ENCODE results near the gene VRK3.

- TF ChIP-seq CTCF (IDR thresholded peaks at IDR 0.05) (no peak), POLR2AphosphoS5 (IDR thresholded peaks at IDR 0.05) (no peak), POLR2A (IDR thresholded peaks at IDR 0.05) (no peak), EP300 (IDR thresholded peaks at IDR 0.05) (no peak)
Measured at GRCh38 chr19:50024719-50025021, 502 bp downstream of the VRK3 start.

Data from upper lobe of left lung (tissue), 4 donors.